Testis (tissue), 2 donors: ENCODE measurements around the gene RCAN3.

Experiments used
- CTCF ChIP-seq, 3 experiments: fragments of 450-650 bp in 2 of 3; fragments of 200-600 bp in 1 of 3; sonication (generic) in 1 of 3; IDR thresholded peaks; one replicate each; pipeline ENCODE4 v1.5.1; 2016 to 2019; ENCODE audit warnings: antibody characterized with exemption in 3 of 3, mild to moderate bottlenecking in 2 of 3, moderate library complexity in 1 of 3
- POLR2A ChIP-seq: fragments of 450-650 bp; IDR thresholded peaks from one replicate; pipeline ENCODE4 v1.6.1; 2017; ENCODE audit warnings: antibody characterized with exemption, mild to moderate bottlenecking, moderate library complexity

GRCh38 chr1:24564695-24565094 lies 62.1 kb downstream of the RCAN3 start:
- TF ChIP-seq CTCF (IDR thresholded peaks at IDR 0.05) (no peak), POLR2A (no peak)
